Measurements from ENCODE around the gene LRRC43. TPM values are rescaled to one million over a fixed set of nuclear protein-coding genes. Genes with fewer than 3 reads are reported as not detected.
A peak's percentile ranks its signal among the peaks of the same experiment; 100 is the strongest.

Gene LRRC43
- total and polyA plus RNA-seq, 8 donors, result 1.3 to 2.2 TPM; not detected in 6

- no peaks in the 10 kb centered on the region for H3K27me3 ChIP-seq
- H3K27ac ChIP-seq, result peak overlapping the region in 2 of 5 donors; percentile 25 to 75
These were observed 34.3 kb upstream of the LRRC43 start for GRCh38 chr12:122148657-122149056.

GRCh38 chr12:122150127-122150681 is 32.7 kb upstream of the LRRC43 start:
- TF ChIP-seq POLR2A (IDR thresholded peaks at IDR 0.05) (no peak), CTCF (IDR thresholded peaks at IDR 0.05) (no peak), POLR2AphosphoS5 (IDR thresholded peaks at IDR 0.05) (no peak), EP300 (IDR thresholded peaks at IDR 0.05) (no peak)
- intact Hi-C loops (cut with DNase I; ENCODE audit: low total_unique reads), result no loop called here
- 69 to 83% (median 76%) methylated on average over 8 of the region's 8 CpGs for WGBS, 5 donors
- H3K9me3 ChIP-seq, result no peaks in the 10 kb centered on the region
- no peak overlapping the region for H3K4me3 ChIP-seq
- DNase-seq, result no peak
- H3K36me3 ChIP-seq, result peaks cover 0 to 24% (median 3%) of the 10 kb centered on the region in 4 donors
- peaks cover 0 to 5% (median 2%) of the 10 kb centered on the region in 4 donors for H3K4me1 ChIP-seq
- H3K27ac ChIP-seq, result no peak overlapping the region
- H3K27me3 ChIP-seq, result no peaks in the 10 kb centered on the region

More at GRCh38 chr12:122148657-122149056, 34.3 kb upstream of the LRRC43 start:
- intact Hi-C loops (cut with DNase I; ENCODE audit: low total_unique reads), result no loop called here
- Histone ChIP-seq H3K4me3 (no peak overlapping the region), H3K4me1 (peaks cover 0 to 5% (median 2%) of the 10 kb centered on the region in 4 donors), H3K9me3 (no peaks in the 10 kb centered on the region), H3K36me3 (peaks cover 2 to 40% (median 15%) of the 10 kb centered on the region in 4 donors)
- peak in 1 of 2 donors; percentile 58 for DNase-seq
- TF ChIP-seq POLR2AphosphoS5 (IDR thresholded peaks at IDR 0.05), result no peak
- no peak for TF ChIP-seq EP300 (IDR thresholded peaks at IDR 0.05)
- TF ChIP-seq CTCF (IDR thresholded peaks at IDR 0.05), result no peak
- no peak for TF ChIP-seq POLR2A (IDR thresholded peaks at IDR 0.05)
- WGBS, 5 donors, result 36 to 52% (median 45%) methylated on average over 6 of the region's 6 CpGs

GRCh38 chr12:122152754-122153153 is 30.2 kb upstream of the LRRC43 start:
- TF ChIP-seq CTCF (IDR thresholded peaks at IDR 0.05) (no peak), POLR2AphosphoS5 (IDR thresholded peaks at IDR 0.05) (no peak), POLR2A (IDR thresholded peaks at IDR 0.05) (no peak), EP300 (IDR thresholded peaks at IDR 0.05) (no peak)
- H3K4me3 ChIP-seq, result no peak overlapping the region
- no peaks in the 10 kb centered on the region for H3K9me3 ChIP-seq
- H3K36me3 ChIP-seq, result peaks cover 0 to 3% (median under 1%) of the 10 kb centered on the region in 4 donors
- no peak overlapping the region for H3K27ac ChIP-seq
- no peaks in the 10 kb centered on the region for H3K27me3 ChIP-seq
- peaks cover 0 to 5% (median 2%) of the 10 kb centered on the region in 4 donors for H3K4me1 ChIP-seq
- DNase-seq, result no peak
- 75 to 94% (median 88%) methylated on average over 9 of the region's 9 CpGs for WGBS, 5 donors
- intact Hi-C loops (cut with DNase I; ENCODE audit: low total_unique reads), result no loop called here

GRCh38 chr12:122155705-122156104 is 27.2 kb upstream of the LRRC43 start:
- DNase-seq, result no peak
- intact Hi-C loops (cut with DNase I; ENCODE audit: low total_unique reads), result no loop called here
- H3K4me3 ChIP-seq, result no peak overlapping the region
- peaks cover 0 to 5% (median 0%) of the 10 kb centered on the region in 4 donors for H3K36me3 ChIP-seq
- no peak overlapping the region for H3K27ac ChIP-seq
- H3K27me3 ChIP-seq, result no peaks in the 10 kb centered on the region
- whole genome bisulfite sequencing, 5 donors, result 65 to 81% (median 73%) methylated on average over 10 of the region's 10 CpGs
- H3K4me1 ChIP-seq, result no peaks in the 10 kb centered on the region
- no peaks in the 10 kb centered on the region for H3K9me3 ChIP-seq
- no peak for TF ChIP-seq POLR2A (IDR thresholded peaks at IDR 0.05)
- no peak for TF ChIP-seq CTCF (IDR thresholded peaks at IDR 0.05)
- TF ChIP-seq POLR2AphosphoS5 (IDR thresholded peaks at IDR 0.05), result no peak
- TF ChIP-seq EP300 (IDR thresholded peaks at IDR 0.05), result no peak
